LNCAP (cell line): ENCODE results near the gene ATF6.

Experiments
- CTCF ChIP-seq: fragments of 450-650 bp; IDR thresholded peaks from 2 replicates; pipeline ENCODE4 v1.5.1; 2017; ENCODE audit warnings: mild to moderate bottlenecking

The ATF6 gene

GRCh38 chr1:161779393-161779792 lies 13.3 kb downstream of the ATF6 start:
- no peak for TF ChIP-seq CTCF

GRCh38 chr1:161781995-161782394 lies 15.9 kb downstream of the ATF6 start:
- TF ChIP-seq CTCF = no peak

- no peak for TF ChIP-seq CTCF
Observed at GRCh38 chr1:161782886-161783285, 16.8 kb downstream of the ATF6 start.

- no peak for TF ChIP-seq CTCF
Observed at GRCh38 chr1:161784968-161785367, 18.8 kb downstream of the ATF6 start.

- no peak for TF ChIP-seq CTCF
Observed at GRCh38 chr1:161787355-161787754, 21.2 kb downstream of the ATF6 start.

GRCh38 chr1:161790587-161791317 lies 24.6 kb downstream of the ATF6 start:
- no peak for TF ChIP-seq CTCF

- no peak for TF ChIP-seq CTCF
Observed at GRCh38 chr1:161791904-161792655, 26.0 kb downstream of the ATF6 start.
